Ovary (tissue), 9 donors: ENCODE results near the gene NT5M. TPM values are rescaled to one million over a fixed set of nuclear protein-coding genes. Genes with fewer than 3 reads are reported as not detected.
A peak's percentile ranks its signal among the peaks of the same experiment; 100 is the strongest.

ENCODE experiments used
- DNase-seq, 5 donors: peaks; one replicate each; pipeline ENCODE4 v3.0.0-alpha.2; 2019 to 2020
- H3K27ac ChIP-seq, 2 donors: fragments of 200-600 bp; one replicate each; pipeline versions ENCODE4 v1.5.1 to v1.8.0; 2019 to 2022
- H3K27me3 ChIP-seq: fragments of 200-600 bp; one replicate; pipeline ENCODE4 v1.8.0; 2022
- H3K36me3 ChIP-seq: fragments of 200-600 bp; sonication (generic); one replicate; pipeline ENCODE4 v1.5.1; 2019
- H3K4me1 ChIP-seq: one replicate; pipeline ENCODE4 v1.8.1; 2013; ENCODE audit warnings: mild to moderate bottlenecking, moderate library complexity; ENCODE audit not compliant: insufficient read depth
- H3K4me3 ChIP-seq: fragments of 200-600 bp; sonication (generic); one replicate; pipeline ENCODE4 v1.5.1; 2017
- H3K9me3 ChIP-seq, 2 donors: fragments of 200-600 bp in 1 of 2; sonication (generic) in 1 of 2; one replicate each; pipeline versions ENCODE4 v1.5.1 to v1.8.1; 2013 to 2019; ENCODE audit warnings: mild to moderate bottlenecking in 1 of 2, moderate library complexity in 1 of 2
- CTCF ChIP-seq, 3 donors: fragments of 450-650 bp in 2 of 3; fragments of 200-600 bp in 1 of 3; IDR thresholded peaks; one replicate each; pipeline versions ENCODE4 v1.5.1 to v1.8.0; 2016 to 2022; ENCODE audit warnings: antibody characterized with exemption in 3 of 3, mild to moderate bottlenecking in 1 of 3
- EP300 ChIP-seq: sonication (generic); formaldehyde crosslinking; IDR thresholded peaks from one replicate; pipeline ENCODE4 v1.6.1; 2017; ENCODE audit warnings: antibody characterized with exemption
- POLR2A ChIP-seq: fragments of 450-650 bp; IDR thresholded peaks from one replicate; pipeline ENCODE4 v1.6.1; 2017; ENCODE audit warnings: antibody characterized with exemption, mild to moderate bottlenecking, moderate library complexity
- WGBS, 3 donors: extraction: QIAGEN DNeasy Blood & Tissue Kit in 1 of 3; methylation state at CpG; one replicate each; pipeline versions ENCODE4 v1.1.5 to v1.1.7; 2013 to 2017; 5-methylcytosine and 5-hydroxymethylcytosine counted together
- intact Hi-C, 4 donors: fragments of 100-400 bp; cut with DNase I; formaldehyde crosslinking; loops; one replicate each; pipeline versions ENCODE4 v1.11.0 to v1.15.1; 2022 to 2023
- polyA plus RNA-seq, 2 donors: library from polyadenylated mRNA; stranded (reverse); fragments of 200-250 nt in 1 of 2; fragments of 350-450 nt in 1 of 2; fragmentation: Illumina TruSeq in 1 of 2; extraction: RNeasy Lipid Tissue Mini Kit (QIAGEN cat#74804) in 1 of 2; gene quantifications; one replicate each; pipeline ENCODE4 v1.2.3, GENCODE V29; 2013 to 2014
- total RNA-seq, 7 donors: library from RNA; depleted of rRNA in 2 of 7; stranded (reverse); fragments of >200 nt in 2 of 7; fragmentation: NEBNext Ultra II Directional in 3 of 7; extraction: Animal tissue kit (Norgen Biotek cat#: 25700) in 3 of 7; gene quantifications; one replicate each; pipeline versions ENCODE4 v1.1.0 to v1.2.4, GENCODE V29; 2016 to 2023
- donor health status: DM: no; HTN: no; CAD: no; lungs with moderate emphysema.
- donor health status: DM: no; HTN: no; CAD: no.
- donor health status: Bipolar disorder and iron deficiency.
- donor health status: DM: yes; HTN: yes; CAD: no.
- donor health status: DM: no; HTN: no; CAD: no.
- donor health status: DM: yes; HTN: yes; CAD: no.

The NT5M gene
- total and polyA plus RNA-seq, 9 donors, result 0.53 to 6.6 (median 4.9) TPM

GRCh38 chr17:17303847-17304490 lies 796 bp downstream of the NT5M start:
- WGBS, 3 donors, result 13 to 18% (median 13%) methylated on average over 18 to 21 of the region's 21 CpGs
- Histone ChIP-seq H3K9me3 (no peaks in the 10 kb centered on the region), H3K36me3 (no peaks in the 10 kb centered on the region), H3K27ac (peak overlapping the region; percentile 2 to 67), H3K27me3 (no peaks in the 10 kb centered on the region), H3K4me1 (no peaks in the 10 kb centered on the region), H3K4me3 (peak overlapping the region; percentile 43)
- intact Hi-C loops, result loop anchor here in 1 of 4 donors (10.0 kb wide), 1 partner anchor 159 kb away; no protein-coding TSS in a partner anchor
- DNase-seq, result peak in 1 of 5 donors; percentile 62
- TF ChIP-seq CTCF (IDR thresholded peaks at IDR 0.05) (no peak), POLR2A (no peak), EP300 (no peak)

GRCh38 chr17:17304521-17304985 lies 1.4 kb downstream of the NT5M start:
- Histone ChIP-seq H3K9me3 (no peaks in the 10 kb centered on the region), H3K4me1 (no peaks in the 10 kb centered on the region), H3K36me3 (no peaks in the 10 kb centered on the region), H3K4me3 (no peak overlapping the region), H3K27me3 (no peaks in the 10 kb centered on the region), H3K27ac (no peak overlapping the region)
- WGBS, 3 donors, result 59 to 79% (median 65%) methylated on average over 2 of the region's 2 CpGs
- TF ChIP-seq EP300 (no peak), CTCF (IDR thresholded peaks at IDR 0.05) (no peak), POLR2A (no peak)
- intact Hi-C loops, result loop anchor here in 1 of 4 donors (10.0 kb wide), 1 partner anchor 160 kb away; no protein-coding TSS in a partner anchor
- no peak for DNase-seq

- 27 to 43% (median 35%) methylated on average over 8 of the region's 8 CpGs for WGBS, 3 donors
- no peak for DNase-seq
- Histone ChIP-seq H3K27ac (no peak overlapping the region), H3K4me1 (no peaks in the 10 kb centered on the region), H3K36me3 (no peaks in the 10 kb centered on the region), H3K27me3 (no peaks in the 10 kb centered on the region), H3K9me3 (no peaks in the 10 kb centered on the region), H3K4me3 (no peak overlapping the region)
- TF ChIP-seq EP300 (no peak), POLR2A (no peak), CTCF (IDR thresholded peaks at IDR 0.05) (no peak)
- intact Hi-C loops, result loop anchor here in 1 of 4 donors (10.0 kb wide), 1 partner anchor 161 kb away; no protein-coding TSS in a partner anchor
These were observed 2.2 kb downstream of the NT5M start for GRCh38 chr17:17305281-17305801.

GRCh38 chr17:17309356-17309755 lies 6.2 kb downstream of the NT5M start:
- H3K4me3 ChIP-seq, result no peak overlapping the region
- DNase-seq, result no peak
- no peaks in the 10 kb centered on the region for H3K9me3 ChIP-seq
- no peak for TF ChIP-seq EP300
- WGBS, 3 donors, result 90 to 100% (median 97%) methylated on average over 1 of the region's 1 CpG
- intact Hi-C loops, result loop anchor here in 1 of 4 donors (10.0 kb wide), 1 partner anchor 165 kb away; no protein-coding TSS in a partner anchor
- no peak overlapping the region for H3K27ac ChIP-seq
- no peaks in the 10 kb centered on the region for H3K4me1 ChIP-seq
- H3K27me3 ChIP-seq, result no peaks in the 10 kb centered on the region
- no peaks in the 10 kb centered on the region for H3K36me3 ChIP-seq
